B cell (primary cell): Measurements from ENCODE around the gene ACAD8. TPM values are rescaled to one million over a fixed set of nuclear protein-coding genes. Genes with fewer than 3 reads are reported as not detected.

Source experiments
- ATAC-seq: fragments of 200-7000 bp; cut with Tn5 transposase; one replicate; pipeline ENCODE4 v1.10.0; 2021; ENCODE audit warnings: low read depth, mild to moderate bottlenecking, moderate number of reproducible peaks, moderate library complexity
- CTCF ChIA-PET: fragments of 350-600 bp; sonication (Branson Sonifier 250); formaldehyde crosslinking; loops from one replicate; lab custom pipeline; 2021; ENCODE audit warnings: antibody characterized with exemption, inconsistent platforms; lab: Charles Lee
- POLR2A ChIA-PET: fragments of 350-600 bp; sonication (Branson Sonifier 250); formaldehyde crosslinking; loops from one replicate; lab custom pipeline; 2021; ENCODE audit warnings: antibody characterized with exemption; lab: Charles Lee
- DNase-seq: peaks from one replicate; pipeline ENCODE4 v3.0.0; 2013
- H2AFZ ChIP-seq: 2 replicates; pipeline ENCODE4 v1.6.1; 2012; ENCODE audit warnings: mild to moderate bottlenecking, low read depth, low read length; ENCODE audit not compliant: insufficient read depth, poor library complexity, severe bottlenecking
- H3K27ac ChIP-seq, 2 donors: 1 replicate in 1 of 2; 2 replicates in 1 of 2; pipeline ENCODE4 v1.5.1; 2012 to 2013; ENCODE audit warnings: low read length in 2 of 2, mild to moderate bottlenecking in 2 of 2, moderate library complexity in 1 of 2
- H3K27me3 ChIP-seq, 4 experiments: fragments of 200-600 bp in 1 of 4; sonication (generic) in 1 of 4; replicated peaks in 1 of 4; 1 replicate in 2 of 4; 2 replicates in 2 of 4; pipeline versions ENCODE4 v1.6.1 to v1.7.0; 2013 to 2016; ENCODE audit warnings: low read length in 3 of 4, mild to moderate bottlenecking in 2 of 4, mixed read lengths in 1 of 4, moderate library complexity in 1 of 4; ENCODE audit not compliant: insufficient read depth in 4 of 4, control insufficient read depth in 3 of 4; ENCODE audit errors: control extremely low read depth in 1 of 4
- H3K36me3 ChIP-seq, 2 experiments: replicated peaks in 1 of 2; 1 replicate in 1 of 2; 2 replicates in 1 of 2; pipeline versions ENCODE4 v1.6.1 to v1.7.1; 2013; ENCODE audit warnings: low read length in 1 of 2; ENCODE audit not compliant: insufficient read depth in 2 of 2, control insufficient read depth in 1 of 2; ENCODE audit errors: control extremely low read depth in 1 of 2, extremely low read depth in 1 of 2
- H3K4me1 ChIP-seq, 2 donors: fragments of 200-600 bp in 1 of 2; sonication (generic) in 1 of 2; 1 replicate in 1 of 2; 2 replicates in 1 of 2; pipeline versions ENCODE4 v1.5.1 to v1.6.1; 2013 to 2017; ENCODE audit warnings: low read length in 2 of 2; ENCODE audit not compliant: control insufficient read depth in 2 of 2, insufficient read depth in 2 of 2
- H3K4me2 ChIP-seq: replicated peaks from 2 replicates; pipeline ENCODE3; 2012; ENCODE audit warnings: mild to moderate bottlenecking, low read depth, low read length; ENCODE audit not compliant: poor library complexity, severe bottlenecking
- H3K4me3 ChIP-seq, 5 experiments: fragments of 200-600 bp in 1 of 5; sonication (generic) in 1 of 5; 1 replicate in 3 of 5; 2 replicates in 2 of 5; pipeline versions ENCODE4 v1.5.1 to v1.7.0; 2011 to 2016; ENCODE audit warnings: low read length in 4 of 5, mild to moderate bottlenecking in 4 of 5, low read depth in 2 of 5, control low read depth in 1 of 5, moderate library complexity in 1 of 5; ENCODE audit not compliant: insufficient read depth in 1 of 5; ENCODE audit errors: control extremely low read depth in 1 of 5, extremely low read depth in 1 of 5
- H3K79me2 ChIP-seq: fragments of 200-600 bp; sonication (generic); one replicate; pipeline ENCODE4 v1.6.0; 2016; ENCODE audit warnings: low read length; ENCODE audit not compliant: control insufficient read depth, insufficient read depth
- H3K9ac ChIP-seq: fragments of 200-600 bp; sonication (generic); 2 replicates; pipeline ENCODE4 v1.6.1; 2017; ENCODE audit warnings: mild to moderate bottlenecking, low read length, moderate library complexity
- H3K9me3 ChIP-seq, 3 donors: one replicate each; pipeline versions ENCODE4 v1.6.1 to v1.7.1; 2013; ENCODE audit warnings: low read length in 2 of 3; ENCODE audit not compliant: control insufficient read depth in 2 of 3, insufficient read depth in 1 of 3; ENCODE audit errors: control extremely low read depth in 1 of 3
- H4K20me1 ChIP-seq: 2 replicates; pipeline ENCODE4 v1.6.0; 2012; ENCODE audit warnings: mild to moderate bottlenecking, low read length; ENCODE audit not compliant: insufficient read depth, control insufficient read depth, poor library complexity, severe bottlenecking
- H3K27ac Mint-ChIP-seq: one replicate; pipeline ENCODE4 v1.8.0; 2021; ENCODE audit warnings: mixed read lengths
- H3K27me3 Mint-ChIP-seq: one replicate; pipeline ENCODE4 v1.8.0; 2021; ENCODE audit warnings: mixed read lengths
- H3K4me1 Mint-ChIP-seq: one replicate; pipeline ENCODE4 v1.8.0; 2021; ENCODE audit warnings: mixed read lengths
- H3K4me3 Mint-ChIP-seq: one replicate; pipeline ENCODE4 v1.8.0; 2021; ENCODE audit warnings: mixed read lengths
- H3K9me3 Mint-ChIP-seq: one replicate; pipeline ENCODE4 v1.8.0; 2022; ENCODE audit warnings: mixed read lengths; ENCODE audit not compliant: insufficient read depth
- EZH2 ChIP-seq: IDR thresholded peaks from 2 replicates; pipeline ENCODE4 v1.6.1; 2012; ENCODE audit warnings: borderline replicate concordance, low read depth, mild to moderate bottlenecking, moderate library complexity, low read length; ENCODE audit not compliant: insufficient read depth, poor library complexity, severe bottlenecking
- WGBS: methylation state at CpG from one replicate; pipeline ENCODE4 v1.1.5; 2013; ENCODE audit warnings: missing lambda C conversion rate; ENCODE audit not compliant: insufficient coverage; 5-methylcytosine and 5-hydroxymethylcytosine counted together
- intact Hi-C: fragments of 100-400 bp; cut with micrococcal nuclease; formaldehyde crosslinking; loops from one replicate; pipeline ENCODE4 v1.10.0; 2022
- polyA plus RNA-seq: library from polyadenylated mRNA; depleted of rRNA; stranded (reverse); fragments of >200 nt; gene quantifications from 2 replicates; pipeline ENCODE4 v1.2.3, GENCODE V29; 2012
- total RNA-seq, 2 donors: library from RNA; stranded (reverse); fragments of 120-200 nt in 1 of 2; gene quantifications; 1 replicate in 1 of 2; 2 replicates in 1 of 2; pipeline versions ENCODE4 v1.2.3 to v1.2.4, GENCODE V29; 2013 to 2022
- TF ChIP-seq, protein P1 (sequence below): fragments of 200-600 bp; IDR thresholded peaks from one replicate; pipeline ENCODE4 v1.8.0; 2022; ENCODE audit warnings: antibody characterized with exemption, mild to moderate bottlenecking

The ACAD8 gene
- total and polyA plus RNA-seq, 2 donors (not counting 1 experiment from before 2014, with no cell fraction given): 26.5 to 33.6 TPM

DNA sequence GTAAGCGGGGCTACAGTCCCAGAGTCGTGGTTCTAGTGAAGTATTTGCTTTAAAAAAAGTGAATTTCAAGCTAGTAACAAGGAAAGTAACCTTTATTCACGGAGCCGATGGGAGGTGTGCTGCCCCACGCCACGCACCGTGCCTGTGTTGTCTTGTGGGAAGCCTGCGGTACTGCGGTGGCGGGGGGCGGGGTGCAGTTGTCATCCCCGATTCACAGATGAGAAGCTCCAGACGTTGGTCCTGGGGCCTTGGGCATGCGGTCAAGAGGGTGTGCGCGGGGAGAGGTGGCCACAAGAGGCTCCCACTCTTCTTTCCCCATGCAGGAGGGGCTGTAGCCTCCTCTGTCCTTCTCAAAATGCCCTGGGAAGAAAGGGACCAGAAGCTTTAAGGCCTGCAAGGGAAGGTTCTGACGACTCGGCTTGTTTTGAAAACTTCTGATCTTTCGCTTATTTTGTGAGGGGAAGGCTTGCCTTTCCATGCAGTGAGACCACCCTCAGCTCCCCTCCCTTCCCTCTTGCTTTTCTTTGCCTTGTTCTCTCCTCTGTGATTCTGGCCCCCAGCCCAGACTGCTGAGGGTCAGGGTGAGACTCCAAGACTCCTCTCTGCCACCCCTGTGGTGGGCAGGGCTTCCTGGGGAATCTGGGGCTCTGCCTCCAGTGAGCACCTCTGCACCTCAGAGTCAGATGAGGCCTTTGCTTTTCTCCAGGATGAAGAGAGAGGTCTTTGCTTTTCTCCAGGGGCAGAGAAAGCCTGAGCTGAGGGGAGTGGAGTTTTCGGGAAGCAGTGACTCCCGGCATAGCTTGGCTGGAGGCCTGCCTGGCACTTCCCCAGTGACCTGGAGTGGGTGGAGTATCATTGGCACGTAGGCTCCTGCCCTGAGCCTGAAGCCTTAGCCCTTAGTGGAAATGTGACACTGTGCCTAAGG, 29.0 kb downstream of the ACAD8 start:
- peaks cover 3 to 7% of the 10 kb centered on the region in 2 donors for H3K4me1 ChIP-seq
- H3K27ac ChIP-seq: no peak overlapping the region
- Mint-ChIP-seq H3K9me3 (peaks cover 7% of the 10 kb centered on the region), H3K4me1 (peaks cover 3% of the 10 kb centered on the region), H3K27ac (no peak overlapping the region), H3K4me3 (no peak overlapping the region), H3K27me3 (peaks cover 47% of the 10 kb centered on the region)
- H3K9ac ChIP-seq: no peak overlapping the region
- peaks cover 0 to 18% (median 13%) of the 10 kb centered on the region in 4 experiments for H3K27me3 ChIP-seq
- H3K36me3 ChIP-seq: no peaks in the 10 kb centered on the region
- no peak overlapping the region for H3K4me2 ChIP-seq
- WGBS: 90% methylated on average over 19 of the region's 22 CpGs
- ChIA-PET POLR2A (no interaction called here), CTCF (no interaction called here)
- DNase-seq (no peak), ATAC-seq (no peak)
- no peak overlapping the region for H2AFZ ChIP-seq
- H3K4me3 ChIP-seq: no peak overlapping the region
- intact Hi-C loops: no loop called here
- no peaks in the 10 kb centered on the region for H4K20me1 ChIP-seq
- H3K79me2 ChIP-seq: no peaks in the 10 kb centered on the region
- no peak for TF ChIP-seq EZH2
- TF ChIP-seq, protein P1, sequence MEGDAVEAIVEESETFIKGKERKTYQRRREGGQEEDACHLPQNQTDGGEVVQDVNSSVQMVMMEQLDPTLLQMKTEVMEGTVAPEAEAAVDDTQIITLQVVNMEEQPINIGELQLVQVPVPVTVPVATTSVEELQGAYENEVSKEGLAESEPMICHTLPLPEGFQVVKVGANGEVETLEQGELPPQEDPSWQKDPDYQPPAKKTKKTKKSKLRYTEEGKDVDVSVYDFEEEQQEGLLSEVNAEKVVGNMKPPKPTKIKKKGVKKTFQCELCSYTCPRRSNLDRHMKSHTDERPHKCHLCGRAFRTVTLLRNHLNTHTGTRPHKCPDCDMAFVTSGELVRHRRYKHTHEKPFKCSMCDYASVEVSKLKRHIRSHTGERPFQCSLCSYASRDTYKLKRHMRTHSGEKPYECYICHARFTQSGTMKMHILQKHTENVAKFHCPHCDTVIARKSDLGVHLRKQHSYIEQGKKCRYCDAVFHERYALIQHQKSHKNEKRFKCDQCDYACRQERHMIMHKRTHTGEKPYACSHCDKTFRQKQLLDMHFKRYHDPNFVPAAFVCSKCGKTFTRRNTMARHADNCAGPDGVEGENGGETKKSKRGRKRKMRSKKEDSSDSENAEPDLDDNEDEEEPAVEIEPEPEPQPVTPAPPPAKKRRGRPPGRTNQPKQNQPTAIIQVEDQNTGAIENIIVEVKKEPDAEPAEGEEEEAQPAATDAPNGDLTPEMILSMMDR: no peak
- H3K9me3 ChIP-seq: peaks cover 0 to 12% (median 5%) of the 10 kb centered on the region in 3 donors
